Pulmonary artery endothelial cell (primary cell): Measurements from ENCODE around the gene CYTH1. TPM values are rescaled to one million over a fixed set of nuclear protein-coding genes. Genes with fewer than 3 reads are reported as not detected.
A peak's percentile ranks its signal among the peaks of the same experiment; 100 is the strongest.

Experiments used
- DNase-seq: peaks from one replicate; pipeline ENCODE4 v3.0.0-alpha.2; 2011; ENCODE audit warnings: low read depth, low spot score
- total RNA-seq: library from RNA; depleted of rRNA; stranded (reverse); fragments of >200 nt; gene quantifications from 2 replicates; pipeline ENCODE4 v1.2.3, GENCODE V29; 2014

The CYTH1 gene
- total RNA-seq, 1 donor from 2014 or later: 44.1 TPM

DNA sequence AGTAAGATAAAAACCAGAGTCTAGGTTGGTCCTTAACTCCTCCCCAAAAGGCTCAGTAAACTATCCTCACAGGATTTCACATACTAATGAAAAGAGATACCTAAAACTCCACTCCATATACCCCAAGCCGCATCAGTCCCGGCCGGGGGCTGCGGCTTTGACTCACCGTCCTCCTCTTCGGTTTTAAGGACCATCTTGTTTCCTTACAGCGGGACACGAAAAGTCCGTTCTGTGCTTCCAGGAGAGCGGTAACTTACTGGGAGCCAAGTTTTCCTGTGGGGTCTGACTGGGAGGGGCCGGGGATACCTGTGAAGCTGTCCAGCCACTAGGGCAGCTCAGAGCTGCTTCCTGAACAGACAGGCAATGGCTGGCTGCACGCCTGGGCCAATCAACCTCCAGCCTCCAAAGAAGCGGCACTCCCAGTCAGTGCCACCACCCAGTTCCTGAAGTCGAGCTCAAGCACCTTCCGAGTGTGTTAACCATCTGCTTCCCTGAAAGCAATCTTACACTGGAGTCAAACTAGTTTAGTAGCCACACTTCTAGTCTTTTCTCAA, 45.5 kb downstream of the CYTH1 start:
- peak; percentile 32 for DNase-seq

DNA sequence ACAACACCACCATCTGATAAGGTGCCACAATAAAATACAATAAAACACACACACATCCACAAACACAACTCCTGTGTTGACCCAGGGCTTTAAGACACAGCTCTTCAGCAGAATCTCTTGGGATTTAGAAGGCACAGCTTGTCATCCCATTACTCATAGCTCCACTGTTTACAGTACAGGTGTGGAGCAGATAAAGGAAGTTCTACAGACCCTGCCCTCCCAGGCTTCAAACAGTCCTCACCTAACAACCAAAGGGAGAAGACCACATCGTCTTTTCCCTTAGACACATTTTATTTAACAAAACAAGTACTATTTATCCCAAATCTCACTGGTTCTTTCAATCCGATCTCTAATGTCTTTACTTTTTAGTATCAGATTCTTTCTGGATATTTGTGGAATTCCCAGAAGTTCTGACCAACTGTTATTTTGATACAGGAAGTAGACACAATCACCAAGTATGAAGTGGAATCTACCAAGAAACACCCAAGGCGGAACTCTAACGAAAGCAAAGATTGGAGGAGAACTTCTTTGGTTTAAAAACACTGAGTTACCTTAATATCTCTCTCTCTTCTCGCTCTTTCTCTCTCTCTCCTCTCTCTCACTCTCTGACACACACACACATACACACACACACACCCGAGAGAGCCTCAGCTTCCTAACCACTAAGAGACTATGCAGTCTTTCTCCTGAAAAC, 46.1 kb downstream of the CYTH1 start:
- no peak for DNase-seq

DNA sequence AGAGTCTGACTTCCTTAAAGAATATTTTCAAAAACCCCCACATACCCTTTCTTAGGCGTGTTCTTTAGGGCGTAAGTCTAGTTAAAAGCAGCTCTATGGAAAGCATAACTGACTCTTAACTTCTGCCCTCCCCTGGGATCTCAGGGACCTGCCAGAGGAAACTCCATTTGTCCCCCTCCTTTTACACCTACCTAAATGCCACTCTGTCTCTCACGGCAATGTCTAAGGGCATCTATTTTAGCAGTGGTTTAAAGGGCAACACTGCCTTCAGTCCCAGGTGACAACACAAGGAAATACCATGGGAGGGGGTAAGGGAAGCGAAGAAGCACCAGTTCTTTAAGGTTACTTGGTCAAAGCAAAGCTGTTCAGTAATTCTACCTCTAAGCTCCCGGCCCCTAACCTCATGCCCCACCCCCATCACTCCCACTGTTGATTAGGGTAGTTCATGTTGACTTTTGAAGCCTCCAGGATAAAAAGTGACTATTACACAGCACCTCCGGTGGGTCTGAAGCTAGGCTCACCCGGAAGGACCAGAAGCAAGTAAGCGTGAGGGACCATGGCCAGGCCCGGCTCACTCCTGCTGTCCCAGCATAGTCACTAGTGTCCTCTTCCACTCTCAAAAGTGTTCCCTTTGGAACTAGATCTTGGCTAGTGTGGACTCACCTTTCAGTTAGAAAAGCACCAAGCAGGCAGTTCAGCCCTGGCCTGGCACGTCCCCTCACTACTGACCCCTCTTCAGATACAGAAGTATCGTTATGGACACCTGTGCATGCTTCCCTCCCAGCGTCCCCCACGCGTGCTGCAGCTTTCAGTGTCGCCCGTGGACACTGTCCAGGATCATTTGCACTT, 47.1 kb downstream of the CYTH1 start:
- DNase-seq: no peak

DNA sequence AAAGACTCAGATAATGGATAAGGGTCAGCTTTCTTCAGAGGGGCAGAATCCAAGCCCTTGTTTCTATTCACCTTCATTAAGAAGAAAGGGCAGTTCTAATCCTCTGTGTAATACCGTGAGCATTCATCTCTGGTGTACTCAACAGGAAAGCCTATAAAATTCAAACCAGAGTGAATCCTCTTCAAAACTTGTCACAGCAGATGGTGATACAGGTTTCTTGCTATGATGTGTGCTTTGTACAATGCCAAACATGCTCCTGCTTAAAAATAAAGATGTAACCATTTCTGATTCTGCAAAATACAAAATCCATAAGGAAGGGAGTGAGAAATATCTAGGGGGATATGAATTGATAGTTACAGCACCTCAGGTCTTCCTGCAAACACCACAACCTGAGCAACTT, 49.7 kb downstream of the CYTH1 start:
- DNase-seq: no peak

DNA sequence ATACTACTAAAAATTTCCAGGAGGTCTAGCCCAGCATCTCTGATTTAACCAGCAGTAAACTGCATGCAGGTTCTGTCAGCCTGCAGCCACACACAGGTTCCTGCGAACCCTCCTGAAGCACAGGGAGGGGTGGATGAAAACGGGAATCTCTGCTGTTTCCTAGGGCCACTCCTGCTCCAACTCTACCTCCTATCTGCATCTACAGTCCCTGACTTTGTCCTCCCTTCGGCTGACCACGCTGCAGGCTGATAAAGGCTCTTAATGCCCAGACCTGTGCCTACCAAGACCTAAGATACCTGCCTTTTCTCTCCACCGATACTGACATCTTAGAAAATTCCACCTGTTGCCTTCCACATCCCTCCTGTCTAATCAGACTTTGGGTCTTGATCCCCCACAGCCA, 50.2 kb downstream of the CYTH1 start:
- no peak for DNase-seq

DNA sequence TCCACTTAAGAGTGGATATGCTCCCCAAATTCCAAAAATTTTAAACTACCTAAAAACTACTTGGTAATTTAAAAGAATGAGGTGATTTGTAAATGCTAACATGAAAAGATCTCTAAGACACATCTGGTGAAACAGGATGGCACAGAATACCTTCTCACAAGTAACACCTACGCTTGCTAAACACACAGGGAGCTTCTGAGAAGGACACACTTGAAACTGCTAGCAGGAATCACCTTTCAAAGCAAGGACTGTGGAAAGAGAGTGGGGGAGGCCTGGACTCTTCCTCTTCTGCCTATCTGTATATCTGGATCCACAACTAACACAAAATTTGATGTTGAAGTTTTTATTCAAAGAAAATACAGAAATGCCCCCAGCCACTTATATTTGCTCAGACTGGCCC, 52.4 kb downstream of the CYTH1 start:
- no peak for DNase-seq

DNA sequence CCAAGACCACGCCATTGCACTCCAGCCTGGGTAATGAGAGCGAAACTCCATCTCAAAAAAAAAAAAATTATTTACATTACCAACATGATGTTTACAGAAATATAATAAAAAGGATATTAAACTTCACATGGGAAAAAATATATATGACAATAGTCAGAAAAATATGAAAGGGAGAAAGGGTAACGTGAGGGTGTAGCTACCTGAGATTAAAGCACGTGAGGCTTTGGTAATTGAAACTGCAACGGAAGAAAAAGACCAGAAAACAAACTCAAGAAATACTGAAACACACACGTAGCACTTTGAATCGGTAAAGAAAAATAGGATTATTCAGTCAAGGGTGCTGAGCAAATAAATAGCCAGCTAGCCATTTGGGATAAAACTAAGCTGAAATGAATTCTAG, 53.6 kb downstream of the CYTH1 start:
- no peak for DNase-seq

DNA sequence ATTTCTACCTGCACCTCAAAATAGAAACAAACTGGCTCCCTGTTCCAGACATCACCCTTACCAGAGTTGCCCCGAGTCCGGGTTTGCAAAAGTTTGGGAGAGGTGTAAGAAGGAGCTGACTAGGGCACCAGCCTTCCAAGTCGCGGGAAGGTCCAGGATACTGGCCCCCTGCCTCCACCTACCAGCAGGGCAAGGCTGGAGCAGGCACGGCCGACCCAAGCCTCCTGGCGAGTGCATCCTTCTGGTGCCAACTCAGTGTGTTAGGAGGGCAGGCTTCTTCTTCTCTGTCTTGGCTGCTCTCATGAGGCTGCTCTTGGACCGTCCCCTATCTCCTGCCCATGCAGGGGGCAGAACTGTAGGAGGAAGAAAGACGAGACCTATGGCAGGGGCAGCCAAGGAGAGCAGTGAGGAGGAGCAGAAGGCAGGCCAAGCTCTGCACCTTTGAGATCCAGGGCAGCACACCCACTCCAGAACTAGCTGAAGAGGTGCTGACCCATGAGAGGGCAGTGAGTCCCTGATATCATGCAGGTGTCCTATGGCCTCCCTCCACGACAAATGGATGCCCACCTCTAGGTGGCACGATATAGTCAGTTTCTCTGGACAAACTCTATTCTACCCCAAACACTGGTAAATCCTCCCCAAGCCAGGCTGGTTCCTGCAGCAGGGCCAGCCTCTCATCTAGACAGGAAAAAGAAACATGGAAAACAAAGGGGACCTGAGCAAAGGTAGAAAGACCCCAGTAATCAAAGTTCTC, 54.4 kb downstream of the CYTH1 start:
- DNase-seq: no peak

DNA sequence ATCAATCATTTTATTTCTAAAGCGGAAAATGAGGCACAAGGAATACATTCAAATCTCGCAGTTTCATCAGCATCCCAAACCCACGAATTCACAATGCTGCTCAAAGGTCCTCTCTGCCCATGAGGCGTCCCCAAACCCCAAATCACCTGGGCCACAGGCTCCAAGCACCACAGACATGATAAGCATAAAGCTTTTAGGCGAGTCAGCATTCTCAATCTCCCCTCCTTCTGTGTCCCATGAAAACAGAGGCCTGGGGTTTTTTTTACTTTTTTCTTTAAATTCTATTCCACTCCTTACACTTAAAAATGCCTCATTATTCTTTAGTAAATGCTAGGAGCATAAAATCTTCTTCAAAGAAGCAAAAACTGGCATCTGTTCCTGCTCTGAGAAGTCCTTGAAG, 55.0 kb downstream of the CYTH1 start:
- no peak for DNase-seq

DNA sequence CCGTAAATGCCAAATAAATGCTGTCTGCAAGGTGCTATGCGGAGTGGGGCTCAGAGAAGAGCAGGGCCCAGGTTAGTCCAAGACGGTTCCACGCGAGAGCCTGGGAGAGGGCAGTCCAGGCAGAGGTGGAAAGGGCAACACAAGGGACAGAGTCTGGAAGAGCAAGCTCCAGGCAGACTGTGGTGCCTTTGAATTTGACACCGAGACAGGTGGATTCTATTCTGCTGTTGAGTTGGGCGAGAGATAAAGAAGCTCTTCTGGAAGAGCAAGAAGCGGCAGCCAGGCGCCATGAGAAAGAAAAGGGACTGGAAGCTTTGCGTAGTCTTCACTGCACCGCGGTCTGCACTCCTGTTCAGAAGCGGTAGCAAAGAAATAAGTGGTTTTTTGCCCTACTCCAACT, 55.6 kb downstream of the CYTH1 start:
- no peak for DNase-seq

DNA sequence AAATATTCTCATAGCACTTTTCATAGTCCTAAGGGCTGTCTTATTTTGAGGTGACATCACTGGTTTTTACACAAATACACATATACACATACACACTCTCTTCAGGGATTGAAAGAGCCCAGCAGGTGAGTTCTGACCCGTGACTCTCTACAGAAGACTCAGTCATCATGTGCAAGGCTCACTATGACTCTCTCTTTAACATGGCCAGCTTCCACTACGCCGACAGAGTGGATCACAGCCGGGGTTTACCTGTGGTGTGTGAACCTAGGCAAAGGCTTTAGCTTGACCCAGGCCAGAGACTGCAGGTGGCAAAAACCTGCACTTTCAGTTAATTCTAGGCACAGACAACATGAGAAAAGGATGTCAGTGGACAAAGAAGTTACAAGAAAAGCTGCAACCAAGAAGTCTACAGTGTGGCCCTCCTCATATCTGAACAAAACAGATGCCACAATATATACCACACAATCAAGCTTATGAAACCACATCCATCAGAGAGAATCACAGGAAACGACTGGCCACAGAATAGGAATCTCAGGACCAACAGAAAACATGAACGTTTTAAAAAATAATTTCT, 56.5 kb downstream of the CYTH1 start:
- no peak for DNase-seq

DNA sequence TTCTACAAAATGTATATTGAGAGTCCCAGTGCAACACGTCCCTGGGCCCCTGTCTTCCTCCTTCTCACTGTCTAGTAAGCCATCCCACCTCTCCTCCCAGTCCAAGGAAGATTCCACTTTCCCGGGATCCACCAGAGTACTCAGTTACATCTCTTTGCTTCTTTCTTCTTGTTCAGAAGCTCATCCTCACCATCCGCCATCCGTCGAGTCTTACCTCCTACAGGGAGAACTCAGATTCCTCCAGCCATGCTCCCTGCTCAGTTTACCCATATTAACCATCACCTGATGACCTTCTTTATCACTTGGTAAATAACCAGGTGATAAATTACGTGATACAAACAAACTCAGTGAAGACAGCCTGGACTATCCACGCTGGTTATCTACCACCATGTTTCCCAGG, 57.1 kb downstream of the CYTH1 start:
- DNase-seq: no peak

DNA sequence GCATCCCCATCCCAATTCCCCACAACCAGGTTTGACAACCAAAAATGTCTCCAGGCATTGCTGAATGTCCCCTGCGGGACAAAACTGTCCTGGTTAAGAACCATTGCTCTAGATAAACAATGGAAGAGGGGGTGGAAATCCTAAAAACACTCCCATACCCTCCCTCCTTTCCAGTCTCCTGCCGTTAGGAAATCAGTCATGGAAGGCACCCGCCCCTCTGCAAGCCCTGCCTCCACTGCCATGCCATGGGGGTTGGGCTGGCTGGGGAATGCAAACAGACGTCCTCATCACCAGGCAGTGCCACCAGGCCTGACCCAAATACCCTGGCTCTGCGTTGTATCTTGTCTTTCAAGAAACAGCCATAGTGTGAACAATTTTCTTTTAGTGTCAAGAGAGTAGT, 57.5 kb downstream of the CYTH1 start:
- DNase-seq: no peak

DNA sequence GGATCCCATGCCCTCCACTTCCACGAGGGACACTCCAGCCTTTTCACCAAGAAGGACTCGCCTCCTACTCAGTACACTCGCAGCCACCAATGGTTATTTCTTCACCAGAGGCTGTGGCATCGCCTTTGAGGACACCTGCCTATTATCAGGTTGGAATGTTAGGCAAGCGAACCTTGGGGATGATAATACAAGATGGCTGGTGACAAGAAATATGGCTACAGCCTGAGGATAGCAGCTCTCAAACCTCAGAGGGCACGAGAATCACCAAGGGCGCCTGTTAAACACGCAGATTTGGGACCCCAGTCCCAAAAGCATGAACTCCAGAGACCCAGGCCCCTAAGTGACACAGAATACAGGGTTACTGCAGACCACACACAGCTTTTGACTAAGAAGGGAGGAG, 58.1 kb downstream of the CYTH1 start:
- no peak for DNase-seq

DNA sequence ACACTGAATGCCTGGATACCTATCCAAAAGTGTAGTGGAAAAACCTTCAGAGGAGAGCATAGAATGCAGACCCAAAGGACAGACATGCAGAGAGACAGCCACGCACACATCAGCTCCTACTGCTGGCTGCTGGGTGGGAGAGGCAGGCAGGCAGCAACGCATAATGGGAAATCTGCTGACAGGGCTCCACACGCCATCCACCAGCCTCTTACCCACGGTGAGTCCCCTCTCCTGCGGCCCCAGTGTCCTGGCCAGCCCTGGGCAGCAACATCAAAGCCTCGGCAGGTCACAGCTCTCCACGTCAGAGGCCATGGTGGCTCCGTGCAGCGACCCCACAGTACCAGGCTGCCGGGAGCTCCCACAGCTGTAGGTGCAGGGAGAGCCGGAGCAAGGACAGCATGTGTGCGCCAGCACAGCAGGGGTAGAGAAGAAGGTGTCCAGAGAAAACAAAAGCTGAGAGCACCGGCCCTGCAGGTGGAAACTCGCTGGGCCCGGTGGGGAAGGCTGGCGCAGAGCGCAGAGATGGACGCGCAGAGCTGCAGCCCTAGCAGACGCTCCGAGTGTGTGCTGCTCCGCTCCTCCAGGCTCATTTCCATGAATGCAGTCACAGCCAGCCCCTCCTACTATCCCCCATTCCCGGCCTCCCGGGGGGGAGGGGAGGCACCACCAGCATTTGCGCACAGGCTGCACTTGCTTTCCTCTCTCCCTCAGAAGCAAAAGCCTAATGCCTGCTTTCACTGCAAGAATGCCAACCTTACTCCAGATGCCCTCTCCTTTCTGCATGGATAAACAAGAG, 58.9 kb downstream of the CYTH1 start:
- DNase-seq: no peak

DNA sequence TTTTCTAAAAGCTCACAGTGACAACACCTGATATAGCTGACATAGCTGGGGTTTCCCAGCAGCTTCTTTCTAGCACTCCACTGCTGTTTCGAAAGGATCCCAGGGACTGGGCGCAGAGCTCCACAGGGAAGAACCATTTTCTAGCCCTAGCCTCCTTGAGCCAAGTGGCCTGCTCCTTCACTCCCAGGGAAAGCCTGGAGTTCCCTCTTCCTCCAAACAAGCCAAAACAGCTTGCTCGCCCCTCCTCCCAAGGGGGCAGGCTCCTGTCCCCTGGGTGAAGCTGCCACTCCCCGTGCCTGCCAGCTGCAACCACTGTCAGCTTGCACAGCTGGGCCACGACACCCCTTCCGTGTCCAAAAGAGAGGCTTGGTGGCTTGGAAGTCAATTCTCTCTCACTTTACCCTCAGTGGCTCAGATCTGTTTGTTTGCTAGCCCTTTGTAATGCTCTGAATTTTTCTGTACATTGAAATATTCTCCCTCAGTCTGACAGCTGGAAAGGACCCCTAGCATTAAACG, 59.8 kb downstream of the CYTH1 start:
- DNase-seq: no peak

DNA sequence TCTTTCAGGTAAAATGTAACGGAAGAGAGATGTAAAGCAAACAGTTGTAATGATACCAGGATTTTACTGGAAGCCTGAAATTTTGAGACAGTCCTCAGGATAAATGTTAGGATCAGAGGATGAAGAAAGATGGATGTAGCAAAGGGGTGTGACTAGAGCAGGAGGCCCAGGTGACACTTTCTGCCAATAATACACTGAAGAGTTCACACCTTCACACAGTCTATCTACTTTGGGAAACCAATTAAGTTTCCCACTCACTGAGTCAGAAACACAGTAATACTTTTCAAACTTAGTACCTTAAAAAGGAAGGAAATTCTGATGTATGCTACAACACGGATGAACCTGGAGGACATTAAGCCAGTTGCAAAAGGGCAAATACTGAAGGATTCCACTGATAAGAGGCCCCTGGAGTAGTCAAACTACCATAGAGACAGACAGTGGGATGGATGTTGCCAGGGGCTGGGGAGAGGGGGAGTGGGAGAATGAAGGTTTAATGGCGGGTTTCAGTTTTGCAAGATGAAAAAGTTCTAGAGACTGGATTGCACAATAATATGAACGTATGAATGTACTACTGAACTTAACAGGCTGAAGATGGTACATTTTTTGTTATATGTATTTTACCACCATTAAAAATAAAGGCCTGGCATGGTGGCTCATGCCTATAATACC, 62.3 kb downstream of the CYTH1 start:
- DNase-seq: no peak

DNA sequence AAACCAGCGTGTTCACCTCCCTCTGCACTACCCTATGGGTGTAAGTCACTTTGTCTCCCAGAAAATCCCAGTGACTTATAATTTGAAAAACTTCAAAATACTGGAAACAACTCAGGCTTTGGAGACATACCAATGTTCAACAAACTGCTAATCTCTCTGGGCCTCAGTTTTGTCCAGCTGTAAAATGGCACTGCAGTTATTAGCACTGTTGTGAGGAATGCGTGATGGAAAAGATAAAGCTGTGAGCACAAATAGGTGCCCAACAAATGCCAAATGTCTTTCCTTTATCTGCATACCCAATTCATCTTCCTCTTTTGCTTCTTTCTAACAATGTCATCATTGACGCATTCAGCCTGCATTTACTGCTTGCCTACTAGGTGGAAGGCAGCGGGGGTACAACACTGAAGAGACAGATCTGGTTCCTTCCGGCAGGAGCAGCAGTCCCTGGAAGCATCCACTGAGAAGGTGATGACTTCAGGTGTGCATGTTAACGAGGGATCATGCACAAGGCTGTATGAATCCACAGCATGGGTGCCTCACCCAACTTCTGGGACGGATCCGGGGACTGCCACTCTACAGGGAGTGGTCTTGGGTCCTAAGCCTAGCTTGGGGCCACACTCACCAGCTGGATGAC, 63.4 kb downstream of the CYTH1 start:
- no peak for DNase-seq

DNA sequence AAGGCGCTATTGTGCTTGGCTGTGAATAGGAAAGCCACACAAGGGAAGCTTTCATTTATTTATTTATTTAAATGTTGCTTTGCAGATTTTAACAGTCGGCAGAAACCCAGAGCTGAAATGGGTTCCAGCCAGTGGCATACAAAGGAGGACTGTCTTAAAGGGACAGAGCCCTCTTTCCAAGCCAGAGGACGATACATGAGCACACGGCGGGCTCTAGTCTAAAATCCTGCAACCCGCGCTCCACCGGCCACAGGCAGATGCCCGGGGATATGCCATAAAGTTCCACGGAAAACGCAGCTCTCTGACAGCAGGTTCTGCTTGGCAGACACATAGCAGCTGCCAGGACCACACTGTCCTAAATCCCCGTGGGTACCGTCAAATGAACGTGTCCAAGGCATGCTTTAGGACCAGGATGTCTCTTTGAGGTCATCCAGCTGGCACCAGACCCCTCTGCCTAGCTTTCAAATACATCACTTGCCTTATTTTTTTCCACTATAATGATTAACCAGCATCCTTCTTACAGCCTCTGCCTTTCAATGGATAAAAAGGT, 64.6 kb downstream of the CYTH1 start:
- DNase-seq: no peak
